AG10803 (cell line): Measurements from ENCODE around the gene EPB41L2.
A peak's percentile ranks its signal among the peaks of the same experiment; 100 is the strongest.

Experiments
- DNase-seq: peaks from one replicate; pipeline ENCODE4 v3.0.0; 2010; ENCODE audit warnings: low read depth
- H3K4me3 ChIP-seq: 2 replicates; pipeline ENCODE4 v1.5.1; 2011; ENCODE audit warnings: mild to moderate bottlenecking, low read length, control low read depth
- TF ChIP-seq, protein P1 (sequence below): conservative IDR thresholded peaks from 2 replicates; pipeline ENCODE4 v1.5.1; 2011; ENCODE audit warnings: mild to moderate bottlenecking, low read length, control low read depth, inconsistent platforms

EPB41L2 gene

DNA sequence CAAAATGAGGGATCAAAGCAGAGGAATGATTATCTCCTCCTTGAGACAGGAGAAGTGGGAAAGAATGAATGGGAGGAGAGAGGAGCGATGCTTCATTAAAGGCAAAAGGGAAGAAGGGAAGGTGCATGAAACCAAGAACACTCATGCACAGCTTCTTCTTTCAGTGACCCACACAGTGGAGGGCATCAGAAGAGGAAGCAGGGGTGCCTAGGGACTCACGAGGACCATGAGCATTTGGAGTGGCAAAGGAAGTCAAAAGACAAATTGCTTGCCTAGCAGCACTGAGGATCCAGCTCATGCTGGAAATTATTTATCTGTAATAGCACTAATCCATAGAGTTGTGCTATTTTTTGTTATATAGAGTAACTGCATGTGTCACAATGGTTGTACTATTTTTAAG is 169.8 kb downstream of the EPB41L2 start:
- no peak for DNase-seq
- TF ChIP-seq, protein P1, sequence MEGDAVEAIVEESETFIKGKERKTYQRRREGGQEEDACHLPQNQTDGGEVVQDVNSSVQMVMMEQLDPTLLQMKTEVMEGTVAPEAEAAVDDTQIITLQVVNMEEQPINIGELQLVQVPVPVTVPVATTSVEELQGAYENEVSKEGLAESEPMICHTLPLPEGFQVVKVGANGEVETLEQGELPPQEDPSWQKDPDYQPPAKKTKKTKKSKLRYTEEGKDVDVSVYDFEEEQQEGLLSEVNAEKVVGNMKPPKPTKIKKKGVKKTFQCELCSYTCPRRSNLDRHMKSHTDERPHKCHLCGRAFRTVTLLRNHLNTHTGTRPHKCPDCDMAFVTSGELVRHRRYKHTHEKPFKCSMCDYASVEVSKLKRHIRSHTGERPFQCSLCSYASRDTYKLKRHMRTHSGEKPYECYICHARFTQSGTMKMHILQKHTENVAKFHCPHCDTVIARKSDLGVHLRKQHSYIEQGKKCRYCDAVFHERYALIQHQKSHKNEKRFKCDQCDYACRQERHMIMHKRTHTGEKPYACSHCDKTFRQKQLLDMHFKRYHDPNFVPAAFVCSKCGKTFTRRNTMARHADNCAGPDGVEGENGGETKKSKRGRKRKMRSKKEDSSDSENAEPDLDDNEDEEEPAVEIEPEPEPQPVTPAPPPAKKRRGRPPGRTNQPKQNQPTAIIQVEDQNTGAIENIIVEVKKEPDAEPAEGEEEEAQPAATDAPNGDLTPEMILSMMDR: no peak
- H3K4me3 ChIP-seq: no peak overlapping the region

DNA sequence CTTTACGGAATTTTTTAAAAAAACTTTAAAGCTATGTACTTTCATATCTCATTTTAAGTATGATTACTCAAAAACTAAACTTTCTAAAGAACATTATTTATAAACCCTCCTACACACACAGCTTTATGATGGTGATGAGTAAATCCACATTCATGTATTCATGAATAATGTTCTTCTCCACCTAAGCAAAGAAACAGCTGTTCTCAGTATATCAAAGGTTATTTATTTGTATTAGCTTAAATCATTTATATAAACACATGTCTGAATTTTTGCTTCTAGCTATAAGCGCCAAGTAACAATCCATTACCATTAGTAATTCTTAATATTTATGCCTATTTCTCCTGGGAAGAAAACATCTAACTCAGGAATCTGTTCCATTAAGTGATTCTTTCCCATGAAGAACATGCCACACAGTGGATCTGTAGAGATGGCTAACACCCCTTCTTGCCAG is 172.5 kb downstream of the EPB41L2 start:
- TF ChIP-seq, protein P1: no peak
- peak; percentile 84 for DNase-seq
- H3K4me3 ChIP-seq: no peak overlapping the region

- H3K4me3 ChIP-seq: no peak overlapping the region
- TF ChIP-seq, protein P1: no peak
- DNase-seq: no peak
Observed at GRCh38 chr6:130889423-130889822, 173.6 kb downstream of the EPB41L2 start.

DNA sequence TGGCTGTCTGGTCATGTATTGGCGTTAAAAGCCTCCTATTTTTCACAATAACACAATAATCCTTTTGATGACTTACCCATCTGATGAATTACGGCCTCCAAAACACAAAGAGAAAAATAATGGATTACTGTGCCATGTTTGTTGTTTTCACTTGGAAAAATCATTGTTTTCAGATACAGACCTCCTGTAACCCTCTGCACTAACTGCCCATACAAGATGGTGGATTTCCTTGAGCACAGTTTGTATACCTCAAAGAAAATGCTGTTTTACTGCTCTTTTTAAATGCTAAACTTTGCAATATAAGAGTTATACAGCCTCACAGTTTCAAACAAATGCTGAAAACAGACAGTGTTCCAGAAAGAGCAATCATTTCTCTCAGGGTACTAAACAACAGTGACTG is 174.8 kb downstream of the EPB41L2 start:
- TF ChIP-seq, protein P1: no peak
- H3K4me3 ChIP-seq: no peak overlapping the region
- DNase-seq: no peak

DNA sequence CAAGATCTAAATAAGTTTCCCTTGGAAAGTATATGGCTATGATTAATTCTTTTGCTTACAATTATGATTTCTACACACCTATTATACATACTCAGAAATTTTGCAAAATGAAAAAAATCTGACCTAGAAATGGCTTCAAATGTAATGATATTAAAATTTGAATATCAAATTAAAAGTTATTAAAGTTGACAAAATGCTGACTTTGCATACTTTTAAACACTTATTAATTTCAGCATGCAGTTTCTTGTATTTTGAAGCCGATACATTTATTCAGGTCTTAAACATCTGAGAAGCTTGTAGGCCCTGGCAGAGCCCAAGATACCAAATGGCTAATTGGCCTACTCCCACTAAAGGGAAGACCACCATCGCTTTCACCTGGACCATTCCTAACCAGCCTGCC is 176.1 kb downstream of the EPB41L2 start:
- TF ChIP-seq, protein P1: no peak
- DNase-seq: no peak
- H3K4me3 ChIP-seq: no peak overlapping the region

GRCh38 chr6:130885392-130886192 is 177.5 kb downstream of the EPB41L2 start:
- DNase-seq: peak; percentile 72

More at GRCh38 chr6:130885392-130886192, 177.5 kb downstream of the EPB41L2 start:
- no peak overlapping the region for H3K4me3 ChIP-seq
- TF ChIP-seq, protein P1: peak; percentile 95
